Hypothalamus (tissue), 51 donors: ENCODE data around the gene PAPSS2.
"Not testable (repeated sequence)": the region's sequence is repeated elsewhere in the genome, so short reads cannot be mapped to it uniquely, and the experiment has no call there.

ENCODE experiments used
- DNase-seq, 51 donors: peaks; one replicate each; lab custom pipeline; 2025; lab: John Stamatoyannopoulos, UW

Gene PAPSS2

GRCh38 chr10:87659571-87660483 lies at the start of gene PAPSS2:
Gene PAPSS2, plus strand, starts transcription at chr10:87659878. Its CDS starts 104 bp downstream, at chr10:87659982.
- DNase-seq = peak in 22 of 51 donors; percentile 2 to 35 (median 15)

GRCh38 chr10:87611341-87611740 lies 48.3 kb upstream of the PAPSS2 start:
- not testable (repeated sequence) for DNase-seq

- DNase-seq = no peak
Observed at GRCh38 chr10:87612115-87612514, 47.6 kb upstream of the PAPSS2 start.

- DNase-seq = no peak
Observed at GRCh38 chr10:87613751-87614150, 45.9 kb upstream of the PAPSS2 start.

GRCh38 chr10:87615856-87616255 lies 43.8 kb upstream of the PAPSS2 start:
- DNase-seq = no peak

GRCh38 chr10:87617503-87617902 lies 42.2 kb upstream of the PAPSS2 start:
- no peak for DNase-seq

GRCh38 chr10:87618566-87619423 lies 40.9 kb upstream of the PAPSS2 start:
- no peak for DNase-seq

- no peak for DNase-seq
Observed at GRCh38 chr10:87619705-87620104, 40.0 kb upstream of the PAPSS2 start.

- DNase-seq = not testable (repeated sequence)
Observed at GRCh38 chr10:87621440-87621839, 38.2 kb upstream of the PAPSS2 start.

- no peak for DNase-seq
Observed at GRCh38 chr10:87622314-87623004, 37.2 kb upstream of the PAPSS2 start.

- DNase-seq = no peak
Observed at GRCh38 chr10:87623191-87623590, 36.5 kb upstream of the PAPSS2 start.

- no peak for DNase-seq
Observed at GRCh38 chr10:87625661-87626060, 34.0 kb upstream of the PAPSS2 start.

- DNase-seq = no peak
Observed at GRCh38 chr10:87626422-87626892, 33.2 kb upstream of the PAPSS2 start.

- DNase-seq = no peak
Observed at GRCh38 chr10:87630171-87630570, 29.5 kb upstream of the PAPSS2 start.

- no peak for DNase-seq
Observed at GRCh38 chr10:87632454-87632853, 27.2 kb upstream of the PAPSS2 start.

- no peak for DNase-seq
Observed at GRCh38 chr10:87634311-87634710, 25.4 kb upstream of the PAPSS2 start.

GRCh38 chr10:87635498-87636312 lies 24.0 kb upstream of the PAPSS2 start:
- no peak for DNase-seq

GRCh38 chr10:87636313-87636915 lies 23.3 kb upstream of the PAPSS2 start:
- no peak for DNase-seq

GRCh38 chr10:87639493-87639892 lies 20.2 kb upstream of the PAPSS2 start:
- DNase-seq = no peak
